GM19023 (cell line): ENCODE results near the gene CLSTN2.

Experiments
- ATAC-seq: cut with Tn5 transposase; IDR thresholded peaks from one replicate; pipeline ENCODE4 v1.9.1; 2021; ENCODE audit warnings: mild to moderate bottlenecking, moderate library complexity; ENCODE audit not compliant: unreplicated experiment

CLSTN2 gene

DNA sequence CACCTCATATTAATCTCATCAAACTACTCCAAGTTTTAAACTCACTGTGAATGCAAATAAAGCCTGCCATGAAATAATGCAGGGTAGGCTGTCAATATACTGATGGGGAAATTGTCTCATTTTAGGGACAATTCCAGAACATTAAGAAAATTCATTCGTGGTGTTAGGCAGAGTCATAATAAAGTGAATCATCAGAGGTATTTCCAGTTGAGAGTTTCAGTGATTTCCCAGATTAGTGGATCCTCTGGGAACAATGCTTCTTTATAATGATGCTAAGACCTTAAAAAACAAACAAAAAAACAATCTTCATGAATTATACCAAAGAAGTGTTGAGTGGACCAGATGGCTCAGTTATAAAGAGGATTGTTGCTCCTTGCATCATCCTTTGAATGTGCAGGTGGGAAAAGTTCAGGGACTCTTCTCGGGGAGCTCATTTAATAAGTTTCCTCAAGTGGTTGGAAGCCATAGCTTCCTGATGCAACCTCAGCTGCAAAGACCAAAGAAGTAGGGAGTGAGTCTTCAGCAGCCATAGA is 381.9 kb downstream of the CLSTN2 start:
- no peak for ATAC-seq

GRCh38 chr3:140319739-140320138 is 384.8 kb downstream of the CLSTN2 start:
- no peak for ATAC-seq

DNA sequence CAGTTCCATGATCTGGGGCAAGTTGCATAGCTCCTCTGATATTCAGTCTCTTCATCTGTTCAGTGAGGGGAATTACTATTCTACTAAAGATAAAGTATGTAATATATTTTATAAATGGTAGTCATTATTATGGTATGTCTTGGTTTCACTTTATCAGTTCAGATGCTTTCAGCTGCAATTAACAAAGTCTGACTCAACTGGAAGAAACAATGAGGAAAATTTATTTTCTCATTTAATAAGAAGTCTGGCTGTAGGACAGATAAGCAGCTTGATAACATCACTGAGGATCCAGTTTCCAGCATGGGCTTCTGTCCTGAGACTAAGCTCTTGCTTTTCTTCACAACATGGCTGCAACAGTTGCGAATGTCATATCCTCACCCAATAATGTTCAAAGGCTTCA is 388.6 kb downstream of the CLSTN2 start:
- ATAC-seq, result no peak

DNA sequence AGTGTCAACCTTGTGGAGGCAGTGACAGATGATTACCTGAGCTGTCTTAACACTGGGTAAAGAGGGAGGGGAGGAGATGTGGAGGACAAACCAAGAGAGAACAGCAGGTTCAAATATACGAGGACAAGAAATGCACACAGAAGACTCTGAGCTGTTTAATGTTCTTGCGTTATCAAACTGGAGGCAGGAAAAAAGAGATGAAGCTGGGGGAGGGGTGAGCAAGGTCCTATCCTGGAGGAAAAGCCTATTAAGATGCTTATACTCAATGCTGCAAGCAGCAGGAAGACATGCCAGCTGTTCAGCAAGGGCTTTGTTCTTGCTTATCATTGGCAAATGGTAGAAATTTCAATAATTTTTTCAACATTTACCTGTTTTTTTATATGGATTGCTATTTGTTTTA is 397.1 kb downstream of the CLSTN2 start:
- no peak for ATAC-seq

DNA sequence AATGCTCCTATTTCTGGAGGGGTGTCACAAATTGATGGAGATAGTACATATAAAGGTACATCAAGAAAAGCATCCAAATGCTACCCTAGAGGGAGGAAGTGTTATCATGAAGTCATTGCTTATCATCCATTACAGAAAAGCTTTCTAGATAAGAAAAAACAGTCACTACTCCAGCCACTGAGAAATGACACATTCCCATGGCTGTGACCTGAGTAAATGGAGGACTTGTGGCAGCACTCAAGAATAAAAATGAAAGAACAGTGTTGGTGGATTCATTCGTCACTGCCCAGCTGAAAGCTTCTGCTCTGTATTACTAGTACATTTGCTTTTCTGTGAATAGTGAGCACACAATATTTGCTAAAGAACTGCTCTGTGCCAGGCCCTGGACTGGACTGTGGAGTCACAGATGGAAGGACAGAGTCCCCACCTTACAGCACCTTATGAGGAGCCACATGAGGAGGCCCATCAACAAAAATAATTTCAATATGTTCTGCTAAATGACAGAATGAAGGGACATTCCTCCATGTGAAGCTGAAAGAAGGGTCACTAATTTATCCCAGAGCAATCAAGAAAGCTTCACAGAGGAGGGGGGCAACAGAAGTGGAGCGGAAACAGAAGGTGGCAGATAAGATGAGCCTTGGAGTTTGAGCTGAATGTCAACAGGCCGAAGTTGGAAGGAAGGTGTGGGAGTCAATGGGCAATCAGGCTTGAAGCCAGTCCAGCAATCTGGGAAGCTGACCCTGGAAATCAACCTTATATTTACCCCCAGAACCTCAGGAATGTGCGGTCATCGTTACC is 399.3 kb downstream of the CLSTN2 start:
- ATAC-seq, result no peak

DNA sequence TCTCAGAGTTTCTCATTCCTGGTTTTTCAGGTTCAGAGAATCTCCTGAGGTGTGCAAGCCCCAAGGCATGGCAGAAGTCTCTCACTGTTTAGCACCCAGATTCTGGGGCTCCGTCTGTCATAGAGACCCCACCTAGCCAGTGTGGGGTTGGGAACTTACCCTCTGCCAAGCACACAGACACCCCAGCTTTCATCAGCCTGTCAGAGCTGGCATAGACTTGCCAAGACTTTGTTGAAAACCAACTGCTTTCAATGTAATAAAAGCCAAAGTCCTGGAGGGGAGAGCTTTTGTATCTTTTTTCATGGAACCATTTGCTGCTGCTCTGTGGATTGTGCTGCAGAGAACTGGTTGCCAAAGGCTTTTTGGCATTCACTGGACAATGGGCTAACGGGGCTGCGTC is 401.5 kb downstream of the CLSTN2 start:
- ATAC-seq, result no peak

GRCh38 chr3:140338916-140339315 is 403.9 kb downstream of the CLSTN2 start:
- no peak for ATAC-seq

GRCh38 chr3:140341203-140341602 is 406.2 kb downstream of the CLSTN2 start:
- ATAC-seq, result no peak

GRCh38 chr3:140341817-140342403 is 406.9 kb downstream of the CLSTN2 start:
- no peak for ATAC-seq

GRCh38 chr3:140342668-140343067 is 407.7 kb downstream of the CLSTN2 start:
- ATAC-seq, result no peak

DNA sequence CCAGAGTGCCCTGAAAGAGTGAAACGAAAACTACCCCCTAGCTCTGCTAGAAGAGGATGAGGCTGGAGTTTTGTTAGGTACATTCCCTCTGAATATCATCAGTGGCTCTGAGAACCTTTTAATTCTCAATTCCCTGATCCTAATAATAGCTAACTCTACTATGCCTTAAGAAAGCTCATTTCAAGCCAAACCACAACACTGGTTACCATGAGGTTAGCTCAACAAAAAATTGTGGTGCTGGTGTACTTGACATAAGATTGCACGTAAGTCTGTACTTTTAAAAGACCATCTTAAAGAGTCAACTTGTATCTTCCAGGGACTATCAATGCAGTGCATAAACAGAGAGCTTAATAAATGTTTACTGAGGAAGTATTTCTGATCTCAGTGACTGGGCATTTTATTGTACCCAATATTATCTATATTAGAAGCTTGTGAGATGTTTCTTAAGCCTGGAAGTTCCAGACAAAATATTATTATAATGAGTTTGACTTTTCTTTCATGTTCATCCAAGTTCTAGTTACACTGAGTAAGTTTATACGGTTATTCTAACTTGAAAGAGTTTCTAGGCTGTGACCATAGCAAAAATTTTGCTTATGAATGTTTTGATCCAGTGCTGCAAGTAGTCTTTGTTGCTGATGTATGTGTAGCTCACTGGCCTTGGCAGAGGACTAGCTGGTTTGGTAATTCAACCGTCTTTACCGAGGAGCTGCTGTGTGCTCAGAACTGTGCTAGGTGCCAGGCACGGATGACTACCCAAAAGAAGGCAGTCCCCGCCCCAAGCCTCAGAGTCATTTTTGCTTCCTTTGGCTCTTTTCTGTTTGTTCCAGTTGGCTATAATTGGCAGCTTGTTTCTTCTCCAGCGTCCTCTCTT is 408.5 kb downstream of the CLSTN2 start:
- ATAC-seq, result no peak

- no peak for ATAC-seq
These were observed 409.1 kb downstream of the CLSTN2 start for GRCh38 chr3:140344082-140344454.

- ATAC-seq, result no peak
These were observed 409.7 kb downstream of the CLSTN2 start for GRCh38 chr3:140344601-140345205.

GRCh38 chr3:140347151-140347550 is 412.2 kb downstream of the CLSTN2 start:
- no peak for ATAC-seq

- ATAC-seq, result no peak
These were observed 415.0 kb downstream of the CLSTN2 start for GRCh38 chr3:140349938-140350337.

GRCh38 chr3:140351466-140351865 is 416.5 kb downstream of the CLSTN2 start:
- no peak for ATAC-seq

DNA sequence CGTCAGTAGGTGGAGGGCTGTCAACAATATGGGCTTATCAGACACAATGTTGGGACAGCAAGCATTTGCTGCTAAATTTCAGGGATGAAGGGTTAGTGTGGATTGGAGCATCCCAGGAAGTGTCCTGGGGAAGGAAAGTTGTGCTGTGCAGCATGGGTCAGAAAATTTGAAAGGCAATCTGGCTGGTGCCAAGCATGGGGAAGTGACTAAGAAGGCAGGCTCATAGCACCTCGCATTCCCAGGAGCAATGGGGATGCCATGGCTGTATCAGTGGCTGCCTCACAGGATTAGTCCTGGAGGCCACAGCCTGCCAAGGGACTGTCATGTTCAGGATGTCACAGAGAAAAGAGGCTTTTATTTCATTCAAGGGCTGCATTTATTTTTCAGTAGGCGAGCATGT is 420.5 kb downstream of the CLSTN2 start:
- ATAC-seq, result no peak

GRCh38 chr3:140358686-140359085 is 423.7 kb downstream of the CLSTN2 start:
- no peak for ATAC-seq

DNA sequence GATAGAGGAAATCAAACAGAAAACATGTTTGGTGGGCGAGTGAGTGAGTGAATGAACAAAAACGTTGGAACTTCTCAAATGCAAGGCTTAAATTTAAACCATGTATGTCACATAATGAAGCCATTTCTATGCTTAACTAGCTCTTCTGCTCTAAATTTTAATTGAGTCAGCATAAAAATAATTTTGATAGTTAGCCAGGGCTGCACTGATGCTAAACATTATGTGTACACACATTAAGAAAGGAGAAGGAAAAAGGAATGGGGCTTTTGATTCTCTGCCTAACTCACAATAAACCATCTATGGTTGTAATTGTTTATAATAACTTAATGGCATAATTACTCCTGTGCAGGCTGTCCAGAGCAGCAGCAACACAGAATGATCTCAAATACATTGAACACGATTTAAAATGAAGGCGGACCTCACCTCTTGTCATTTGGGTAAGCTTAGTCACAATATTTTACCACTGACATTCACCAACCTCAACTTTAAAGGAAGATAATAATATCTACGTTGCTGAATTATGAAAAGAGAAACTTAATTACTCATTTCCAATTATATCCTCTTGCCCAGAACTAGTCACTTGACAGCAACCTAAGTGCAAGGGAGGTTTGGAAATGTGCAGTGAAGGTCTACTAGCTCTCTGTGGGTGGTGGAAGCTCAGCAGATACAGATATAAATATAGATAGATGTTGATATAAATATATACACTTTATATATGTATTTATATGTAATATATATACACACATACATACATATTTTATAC is 424.4 kb downstream of the CLSTN2 start:
- no peak for ATAC-seq

DNA sequence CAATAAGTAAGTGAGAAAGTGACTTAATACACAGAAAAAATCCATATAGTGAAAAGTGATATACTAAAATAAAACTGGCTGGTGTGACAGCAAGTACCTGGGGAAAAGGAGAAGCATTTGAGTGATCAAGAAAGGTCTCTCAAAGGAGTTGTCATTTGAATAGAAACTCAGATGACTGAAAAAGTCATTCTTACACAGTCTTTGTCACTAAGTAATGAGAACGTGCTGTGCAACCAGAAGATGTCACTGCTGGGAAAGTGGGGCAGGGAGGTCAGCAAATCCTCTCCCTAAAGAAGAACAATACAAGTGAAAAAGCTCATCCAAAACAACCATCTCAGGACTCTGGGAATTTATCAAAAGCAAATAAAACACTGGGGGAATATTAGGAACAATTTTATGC is 425.3 kb downstream of the CLSTN2 start:
- ATAC-seq, result no peak
